ENCODE results near the gene PPHLN1. TPM values are rescaled to one million over a fixed set of nuclear protein-coding genes. Genes with fewer than 3 reads are reported as not detected.

PPHLN1 gene
- total RNA-seq, 4 donors from 2014 or later = 42.7 to 57.1 (median 53.2) TPM

GRCh38 chr12:42296503-42297109, 29.4 kb upstream of the PPHLN1 start:
- TF ChIP-seq CTCF (IDR thresholded peaks at IDR 0.05) = no peak
- DNase-seq (ENCODE audit: low spot score) (no peak), ATAC-seq (ENCODE audit: low FRiP score) (no peak)

- ATAC-seq (ENCODE audit: low FRiP score) (no peak), DNase-seq (ENCODE audit: low spot score) (no peak)
- no peak for TF ChIP-seq CTCF (IDR thresholded peaks at IDR 0.05)
These were observed 27.1 kb upstream of the PPHLN1 start for GRCh38 chr12:42298887-42299286.

- no peak for TF ChIP-seq CTCF (IDR thresholded peaks at IDR 0.05)
- ATAC-seq (ENCODE audit: low FRiP score) (no peak), DNase-seq (ENCODE audit: low spot score) (no peak)
These were observed 26.3 kb upstream of the PPHLN1 start for GRCh38 chr12:42299392-42300308.

GRCh38 chr12:42306297-42306696, 19.7 kb upstream of the PPHLN1 start:
- ATAC-seq (ENCODE audit: low FRiP score) (no peak), DNase-seq (ENCODE audit: low spot score) (no peak)
- no peak for TF ChIP-seq CTCF (IDR thresholded peaks at IDR 0.05)

- DNase-seq (ENCODE audit: low spot score) (no peak), ATAC-seq (ENCODE audit: low FRiP score) (no peak)
- TF ChIP-seq CTCF (IDR thresholded peaks at IDR 0.05) = no peak
These were observed 17.6 kb upstream of the PPHLN1 start for GRCh38 chr12:42308390-42308789.

GRCh38 chr12:42309996-42310395, 16.0 kb upstream of the PPHLN1 start:
- no peak for DNase-seq (ENCODE audit: low spot score)
- no peak for ATAC-seq (ENCODE audit: low FRiP score)
- TF ChIP-seq CTCF (IDR thresholded peaks at IDR 0.05) = no peak

Measured in omental fat pad (tissue), 4 donors.